HL-60 (cell line): ENCODE results near the gene GPC5.

Source experiments
- CTCF ChIP-seq: IDR thresholded peaks from one replicate; pipeline ENCODE4 v1.5.1; 2011; ENCODE audit warnings: low read length, control low read depth, inconsistent platforms; ENCODE audit not compliant: insufficient read depth
- POLR2AphosphoS5 ChIP-seq: IDR thresholded peaks from 2 replicates; pipeline ENCODE4 v1.6.1; 2012; ENCODE audit warnings: low read depth
- SPI1 ChIP-seq: IDR thresholded peaks from 2 replicates; pipeline ENCODE4 v1.6.1; 2012; ENCODE audit warnings: low read depth, mild to moderate bottlenecking, borderline replicate concordance
- TF ChIP-seq, protein P1 (sequence below): IDR thresholded peaks from 2 replicates; pipeline ENCODE4 v1.6.1; 2012; ENCODE audit warnings: low read depth; ENCODE audit not compliant: insufficient replicate concordance

- TF ChIP-seq CTCF (no peak), POLR2AphosphoS5 (no peak), SPI1 (no peak)
- TF ChIP-seq, protein P1, sequence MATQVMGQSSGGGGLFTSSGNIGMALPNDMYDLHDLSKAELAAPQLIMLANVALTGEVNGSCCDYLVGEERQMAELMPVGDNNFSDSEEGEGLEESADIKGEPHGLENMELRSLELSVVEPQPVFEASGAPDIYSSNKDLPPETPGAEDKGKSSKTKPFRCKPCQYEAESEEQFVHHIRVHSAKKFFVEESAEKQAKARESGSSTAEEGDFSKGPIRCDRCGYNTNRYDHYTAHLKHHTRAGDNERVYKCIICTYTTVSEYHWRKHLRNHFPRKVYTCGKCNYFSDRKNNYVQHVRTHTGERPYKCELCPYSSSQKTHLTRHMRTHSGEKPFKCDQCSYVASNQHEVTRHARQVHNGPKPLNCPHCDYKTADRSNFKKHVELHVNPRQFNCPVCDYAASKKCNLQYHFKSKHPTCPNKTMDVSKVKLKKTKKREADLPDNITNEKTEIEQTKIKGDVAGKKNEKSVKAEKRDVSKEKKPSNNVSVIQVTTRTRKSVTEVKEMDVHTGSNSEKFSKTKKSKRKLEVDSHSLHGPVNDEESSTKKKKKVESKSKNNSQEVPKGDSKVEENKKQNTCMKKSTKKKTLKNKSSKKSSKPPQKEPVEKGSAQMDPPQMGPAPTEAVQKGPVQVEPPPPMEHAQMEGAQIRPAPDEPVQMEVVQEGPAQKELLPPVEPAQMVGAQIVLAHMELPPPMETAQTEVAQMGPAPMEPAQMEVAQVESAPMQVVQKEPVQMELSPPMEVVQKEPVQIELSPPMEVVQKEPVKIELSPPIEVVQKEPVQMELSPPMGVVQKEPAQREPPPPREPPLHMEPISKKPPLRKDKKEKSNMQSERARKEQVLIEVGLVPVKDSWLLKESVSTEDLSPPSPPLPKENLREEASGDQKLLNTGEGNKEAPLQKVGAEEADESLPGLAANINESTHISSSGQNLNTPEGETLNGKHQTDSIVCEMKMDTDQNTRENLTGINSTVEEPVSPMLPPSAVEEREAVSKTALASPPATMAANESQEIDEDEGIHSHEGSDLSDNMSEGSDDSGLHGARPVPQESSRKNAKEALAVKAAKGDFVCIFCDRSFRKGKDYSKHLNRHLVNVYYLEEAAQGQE: no peak
These were observed 860.6 kb downstream of the GPC5 start for GRCh38 chr13:92259046-92259445.
